GM18870 (cell line): ENCODE results near the gene DPEP1.
"Not testable (repeated sequence)": the region's sequence is repeated elsewhere in the genome, so short reads cannot be mapped to it uniquely, and the experiment has no call there.

Experiments
- ATAC-seq: cut with Tn5 transposase; IDR thresholded peaks from one replicate; pipeline ENCODE4 v1.9.1; 2021; ENCODE audit warnings: moderate library complexity; ENCODE audit not compliant: unreplicated experiment

Gene DPEP1

GRCh38 chr16:89645122-89645521 is 31.7 kb downstream of the DPEP1 start:
- no peak for ATAC-seq

- no peak for ATAC-seq
Measured at GRCh38 chr16:89646270-89646669, 32.8 kb downstream of the DPEP1 start.

- ATAC-seq, result no peak
Measured at GRCh38 chr16:89646906-89647305, 33.5 kb downstream of the DPEP1 start.

GRCh38 chr16:89651584-89651983 is 38.1 kb downstream of the DPEP1 start:
- ATAC-seq, result no peak

- ATAC-seq, result no peak
Measured at GRCh38 chr16:89653656-89654295, 40.3 kb downstream of the DPEP1 start.

- ATAC-seq, result no peak
Measured at GRCh38 chr16:89655062-89655643, 41.7 kb downstream of the DPEP1 start.

GRCh38 chr16:89656435-89657121 is 43.1 kb downstream of the DPEP1 start:
- ATAC-seq, result no peak

GRCh38 chr16:89657442-89658220 is 44.2 kb downstream of the DPEP1 start, which contains the start of the genes CHMP1A and SPATA33:
Gene CHMP1A, minus strand, starts transcription at chr16:89657708. Its CDS starts 120 bp downstream, at chr16:89657588.
Gene SPATA33, plus strand, starts transcription at chr16:89657836. Its CDS starts 76 bp downstream, at chr16:89657912.
- peak; percentile 79 for ATAC-seq

GRCh38 chr16:89658221-89658879 is 44.9 kb downstream of the DPEP1 start:
- ATAC-seq, result no peak

GRCh38 chr16:89660146-89660545 is 46.7 kb downstream of the DPEP1 start:
- no peak for ATAC-seq

GRCh38 chr16:89661215-89661614 is 47.8 kb downstream of the DPEP1 start:
- no peak for ATAC-seq

GRCh38 chr16:89664238-89664637 is 50.8 kb downstream of the DPEP1 start:
- not testable (repeated sequence) for ATAC-seq

GRCh38 chr16:89667000-89667399 is 53.6 kb downstream of the DPEP1 start:
- not testable (repeated sequence) for ATAC-seq

GRCh38 chr16:89667633-89668032 is 54.2 kb downstream of the DPEP1 start:
- ATAC-seq, result no peak

GRCh38 chr16:89668790-89669158 is 55.3 kb downstream of the DPEP1 start:
- no peak for ATAC-seq

- ATAC-seq, result no peak
Measured at GRCh38 chr16:89669755-89670154, 56.3 kb downstream of the DPEP1 start.

GRCh38 chr16:89670496-89671431 is 57.3 kb downstream of the DPEP1 start:
- ATAC-seq, result no peak

GRCh38 chr16:89671565-89671964 is 58.1 kb downstream of the DPEP1 start:
- ATAC-seq, result not testable (repeated sequence)

- ATAC-seq, result no peak
Measured at GRCh38 chr16:89672177-89672941, 58.9 kb downstream of the DPEP1 start.
